Pancreas (tissue), 10 donors: ENCODE measurements around the gene C6orf136. TPM values are rescaled to one million over a fixed set of nuclear protein-coding genes. Genes with fewer than 3 reads are reported as not detected.

Source experiments
- ATAC-seq, 4 donors: fragments of 200-7000 bp; cut with Tn5 transposase; one replicate each; pipeline versions ENCODE4 v1.8.0 to v1.9.1; 2020; ENCODE audit warnings: mild to moderate bottlenecking in 4 of 4, moderate library complexity in 4 of 4
- DNase-seq, 6 donors: peaks; one replicate each; pipeline ENCODE4 v3.0.0-alpha.2; 2020
- FAIRE-seq: peaks from 2 replicates; lab custom pipeline; 2012; peaks lifted over from hg19 to GRCh38; lab: Jason Lieb, UNC
- H3K27ac ChIP-seq, 4 donors: fragments of 200-600 bp; sonication (generic); 1 replicate in 3 of 4; 2 replicates in 1 of 4; pipeline versions ENCODE4 v1.5.0 to v1.8.0; 2020
- H3K27me3 ChIP-seq, 4 donors: fragments of 200-600 bp; one replicate each; pipeline ENCODE4 v1.8.0; 2021
- H3K36me3 ChIP-seq, 3 donors: fragments of 200-600 bp; sonication (generic) in 1 of 3; one replicate each; pipeline versions ENCODE4 v1.5.0 to v1.8.0; 2020 to 2021
- H3K4me1 ChIP-seq, 3 donors: fragments of 200-600 bp; one replicate each; pipeline ENCODE4 v1.8.0; 2021
- H3K4me3 ChIP-seq, 4 donors: fragments of 200-600 bp; sonication (generic) in 2 of 4; one replicate each; pipeline versions ENCODE4 v1.5.0 to v1.8.0; 2020 to 2021
- H3K9me3 ChIP-seq, 4 donors: fragments of 200-600 bp; one replicate each; pipeline ENCODE4 v1.8.0; 2021
- CTCF ChIP-seq, 4 donors: fragments of 200-600 bp; sonication (generic) in 3 of 4; IDR thresholded peaks; one replicate each; pipeline versions ENCODE4 v1.5.0 to v1.8.0; 2021; ENCODE audit warnings: antibody characterized with exemption in 4 of 4
- WGBS, 2 donors: extraction: QIAGEN DNeasy Blood & Tissue Kit; methylation state at CpG; one replicate each; pipeline ENCODE4 v1.1.7; 2013; 5-methylcytosine and 5-hydroxymethylcytosine counted together
- intact Hi-C, 3 donors: fragments of 100-400 bp; cut with DNase I; formaldehyde crosslinking; loops; one replicate each; pipeline versions ENCODE4 v1.11.1 to v1.14.2; 2022
- polyA plus RNA-seq, 2 donors: library from polyadenylated mRNA; stranded (reverse); fragments of 200-250 nt; gene quantifications; one replicate each; pipeline ENCODE4 v1.2.3, GENCODE V29; 2013
- total RNA-seq, 6 donors: library from RNA; stranded (reverse); fragmentation: NEBNext Ultra II Directional in 4 of 6; extraction: Animal tissue kit (Norgen Biotek cat#: 25700) in 4 of 6; gene quantifications; one replicate each; pipeline versions ENCODE4 v1.2.1 to v1.2.4, GENCODE V29; 2021 to 2023
- donor health status: healthy with polysubstance abuse.
- donor health status: DM: no; HTN: no; CAD: no; lungs with moderate emphysema.
- donor health status: DM: no; HTN: no; CAD: no.
- donor health status: control.
- donor health status: control.
- donor health status: Bipolar disorder and iron deficiency.
- donor health status: DM: yes; HTN: yes; CAD: no.
- donor health status: DM: no; HTN: no; CAD: no.
- donor health status: DM: no; HTN: no; CAD: no.
- donor health status: DM: yes; HTN: yes; CAD: no.

C6orf136 gene
- total and polyA plus RNA-seq, 8 donors: 7.9 to 57.1 (median 11.7) TPM

GRCh38 chr6:30625511-30625910 lies 21.4 kb upstream of the C6orf136 start:
- Histone ChIP-seq H3K4me1 (peaks cover 0 to 7% (median 6%) of the 10 kb centered on the region in 3 donors), H3K36me3 (peaks cover 0 to 53% (median 17%) of the 10 kb centered on the region in 3 donors), H3K4me3 (no peak overlapping the region), H3K27me3 (no peaks in the 10 kb centered on the region), H3K27ac (no peak overlapping the region), H3K9me3 (no peaks in the 10 kb centered on the region)
- DNase-seq (no peak), ATAC-seq (no peak), FAIRE-seq (no peak)
- 96% methylated on average over 8 of the region's 8 CpGs for WGBS, 2 donors
- intact Hi-C loops: no loop called here
- TF ChIP-seq CTCF (IDR thresholded peaks at IDR 0.05): no peak

GRCh38 chr6:30626484-30627366 lies 20.2 kb upstream of the C6orf136 start, which contains the start of gene ATAT1:
Gene ATAT1, plus strand, starts transcription at chr6:30626874.
- Histone ChIP-seq H3K27me3 (no peaks in the 10 kb centered on the region), H3K4me3 (peak within 1 kb of the TSS in 3 of 4 donors; percentile 37 to 53 (median 39)), H3K9me3 (no peaks in the 10 kb centered on the region), H3K27ac (peak within 1 kb of the TSS; percentile 68 to 78 (median 70)), H3K36me3 (peaks cover 0 to 41% (median 17%) of the 10 kb centered on the region in 3 donors), H3K4me1 (peaks cover 0 to 7% (median 6%) of the 10 kb centered on the region in 3 donors)
- FAIRE-seq (no peak), ATAC-seq (peak; percentile 97 to 99 (median 98)), DNase-seq (peak; percentile 82 to 93 (median 88))
- no peak for TF ChIP-seq CTCF (IDR thresholded peaks at IDR 0.05)
- intact Hi-C loops: no loop called here
- WGBS, 2 donors: 2% methylated on average over 35 to 36 of the region's 36 CpGs

GRCh38 chr6:30635834-30636233 lies 11.1 kb upstream of the C6orf136 start:
- H3K27me3 ChIP-seq: no peaks in the 10 kb centered on the region
- TF ChIP-seq CTCF (IDR thresholded peaks at IDR 0.05): no peak
- H3K4me3 ChIP-seq: no peak overlapping the region
- no peak for FAIRE-seq
- WGBS, 2 donors: 95% methylated on average over 3 of the region's 3 CpGs
- H3K4me1 ChIP-seq: no peaks in the 10 kb centered on the region
- ATAC-seq: no peak
- H3K27ac ChIP-seq: no peak overlapping the region
- DNase-seq: no peak
- no peaks in the 10 kb centered on the region for H3K9me3 ChIP-seq
- intact Hi-C loops: no loop called here
- no peaks in the 10 kb centered on the region for H3K36me3 ChIP-seq

- Histone ChIP-seq H3K27me3 (no peaks in the 10 kb centered on the region), H3K36me3 (no peaks in the 10 kb centered on the region), H3K27ac (no peak overlapping the region), H3K4me3 (no peak overlapping the region), H3K4me1 (no peaks in the 10 kb centered on the region), H3K9me3 (no peaks in the 10 kb centered on the region)
- DNase-seq (no peak), ATAC-seq (peak in 1 of 4 donors; percentile 11), FAIRE-seq (no peak)
- no peak for TF ChIP-seq CTCF (IDR thresholded peaks at IDR 0.05)
- 79 to 80% methylated on average over 10 of the region's 10 CpGs for WGBS, 2 donors
- intact Hi-C loops: no loop called here
Observed at GRCh38 chr6:30640481-30640880, 6.5 kb upstream of the C6orf136 start.

- WGBS, 2 donors: 76 to 88% methylated on average over 1 of the region's 1 CpG
- Histone ChIP-seq H3K4me1 (peaks cover 0 to under 1% (median 0%) of the 10 kb centered on the region in 3 donors), H3K9me3 (no peaks in the 10 kb centered on the region), H3K27me3 (no peaks in the 10 kb centered on the region), H3K27ac (no peak overlapping the region), H3K4me3 (no peak overlapping the region), H3K36me3 (no peaks in the 10 kb centered on the region)
- TF ChIP-seq CTCF (IDR thresholded peaks at IDR 0.05): no peak
- DNase-seq (no peak), FAIRE-seq (no peak), ATAC-seq (no peak)
- intact Hi-C loops: no loop called here
Observed at GRCh38 chr6:30641048-30641447, 5.9 kb upstream of the C6orf136 start.
